Measurements from ENCODE around the gene GRIA2.
"Not testable (repeated sequence)": the region's sequence is repeated elsewhere in the genome, so short reads cannot be mapped to it uniquely, and the experiment has no call there.

GRIA2 gene

GRCh38 chr4:157220371-157220881 lies at the start of gene GRIA2:
Gene GRIA2 (plus strand): TSS chr4:157220728. CDS start chr4:157221043, 315 bp downstream.
- no peak for DNase-seq (ENCODE audit: low read depth in 2 of 2, low spot score in 1 of 2)

GRCh38 chr4:157172011-157172410 lies 48.5 kb upstream of the GRIA2 start:
- no peak for DNase-seq (ENCODE audit: low read depth in 2 of 2, low spot score in 1 of 2)

- DNase-seq (ENCODE audit: low read depth in 2 of 2, low spot score in 1 of 2) = not testable (repeated sequence)
Observed at GRCh38 chr4:157180268-157180667, 40.3 kb upstream of the GRIA2 start.

- no peak for DNase-seq (ENCODE audit: low read depth in 2 of 2, low spot score in 1 of 2)
Observed at GRCh38 chr4:157184300-157184699, 36.2 kb upstream of the GRIA2 start.

- DNase-seq (ENCODE audit: low read depth in 2 of 2, low spot score in 1 of 2) = no peak
Observed at GRCh38 chr4:157185363-157185762, 35.2 kb upstream of the GRIA2 start.

GRCh38 chr4:157195374-157195773 lies 25.2 kb upstream of the GRIA2 start:
- DNase-seq (ENCODE audit: low read depth in 2 of 2, low spot score in 1 of 2) = no peak

- no peak for DNase-seq (ENCODE audit: low read depth in 2 of 2, low spot score in 1 of 2)
Observed at GRCh38 chr4:157196046-157196445, 24.5 kb upstream of the GRIA2 start.

- DNase-seq (ENCODE audit: low read depth in 2 of 2, low spot score in 1 of 2) = no peak
Observed at GRCh38 chr4:157204634-157205244, 15.8 kb upstream of the GRIA2 start.

- DNase-seq (ENCODE audit: low read depth in 2 of 2, low spot score in 1 of 2) = no peak
Observed at GRCh38 chr4:157217708-157218107, 2.8 kb upstream of the GRIA2 start.

GRCh38 chr4:157219711-157220370 lies 687 bp upstream of the GRIA2 start:
- DNase-seq (ENCODE audit: low read depth in 2 of 2, low spot score in 1 of 2) = no peak

- no peak for DNase-seq (ENCODE audit: low read depth in 2 of 2, low spot score in 1 of 2)
Observed at GRCh38 chr4:157221426-157221894, 932 bp downstream of the GRIA2 start.

GRCh38 chr4:157221895-157222770 lies 1.6 kb downstream of the GRIA2 start:
- DNase-seq (ENCODE audit: low read depth in 2 of 2, low spot score in 1 of 2) = no peak

- DNase-seq (ENCODE audit: low read depth in 2 of 2, low spot score in 1 of 2) = no peak
Observed at GRCh38 chr4:157222771-157223160, 2.2 kb downstream of the GRIA2 start.

- no peak for DNase-seq (ENCODE audit: low read depth in 2 of 2, low spot score in 1 of 2)
Observed at GRCh38 chr4:157223456-157223855, 2.9 kb downstream of the GRIA2 start.

GRCh38 chr4:157225096-157225495 lies 4.6 kb downstream of the GRIA2 start:
- DNase-seq (ENCODE audit: low read depth in 2 of 2, low spot score in 1 of 2) = no peak

- no peak for DNase-seq (ENCODE audit: low read depth in 2 of 2, low spot score in 1 of 2)
Observed at GRCh38 chr4:157226035-157226434, 5.5 kb downstream of the GRIA2 start.

- DNase-seq (ENCODE audit: low read depth in 2 of 2, low spot score in 1 of 2) = no peak
Observed at GRCh38 chr4:157226601-157227000, 6.1 kb downstream of the GRIA2 start.

GRCh38 chr4:157231525-157231924 lies 11.0 kb downstream of the GRIA2 start:
- DNase-seq (ENCODE audit: low read depth in 2 of 2, low spot score in 1 of 2) = no peak

- no peak for DNase-seq (ENCODE audit: low read depth in 2 of 2, low spot score in 1 of 2)
Observed at GRCh38 chr4:157242871-157243270, 22.3 kb downstream of the GRIA2 start.

GRCh38 chr4:157244348-157244747 lies 23.8 kb downstream of the GRIA2 start:
- DNase-seq (ENCODE audit: low read depth in 2 of 2, low spot score in 1 of 2) = no peak

- DNase-seq (ENCODE audit: low read depth in 2 of 2, low spot score in 1 of 2) = no peak
Observed at GRCh38 chr4:157245351-157245750, 24.8 kb downstream of the GRIA2 start.

GRCh38 chr4:157246964-157247363 lies 26.4 kb downstream of the GRIA2 start:
- no peak for DNase-seq (ENCODE audit: low read depth in 2 of 2, low spot score in 1 of 2)

All from stimulated activated CD8-positive, alpha-beta memory T cell treated with anti-CD3 and anti-CD28 coated beads, Interleukin-4, amount 100 ng/mL, for 4 hours (primary cell).